KOPT-K1 (cell line): Measurements from ENCODE around the gene ASB3.

Experiments
- H3K27ac ChIP-seq: fragments of 200-600 bp; sonication (generic); 2 replicates; pipeline ENCODE4 v1.5.1; 2016; ENCODE audit warnings: antibody characterized with exemption, mild to moderate bottlenecking, low read depth, low read length; ENCODE audit not compliant: poor library complexity, severe bottlenecking
- H3K36me3 ChIP-seq: fragments of 200-600 bp; sonication (generic); 2 replicates; pipeline ENCODE4 v1.5.1; 2017; ENCODE audit warnings: antibody characterized with exemption, mild to moderate bottlenecking, low read length, moderate library complexity; ENCODE audit not compliant: insufficient read depth
- H3K9me3 ChIP-seq: fragments of 200-600 bp; sonication (generic); 2 replicates; pipeline ENCODE4 v1.5.1; 2017; ENCODE audit warnings: antibody characterized with exemption, low read length, mild to moderate bottlenecking; ENCODE audit not compliant: insufficient read depth, poor library complexity, severe bottlenecking

Gene ASB3

DNA sequence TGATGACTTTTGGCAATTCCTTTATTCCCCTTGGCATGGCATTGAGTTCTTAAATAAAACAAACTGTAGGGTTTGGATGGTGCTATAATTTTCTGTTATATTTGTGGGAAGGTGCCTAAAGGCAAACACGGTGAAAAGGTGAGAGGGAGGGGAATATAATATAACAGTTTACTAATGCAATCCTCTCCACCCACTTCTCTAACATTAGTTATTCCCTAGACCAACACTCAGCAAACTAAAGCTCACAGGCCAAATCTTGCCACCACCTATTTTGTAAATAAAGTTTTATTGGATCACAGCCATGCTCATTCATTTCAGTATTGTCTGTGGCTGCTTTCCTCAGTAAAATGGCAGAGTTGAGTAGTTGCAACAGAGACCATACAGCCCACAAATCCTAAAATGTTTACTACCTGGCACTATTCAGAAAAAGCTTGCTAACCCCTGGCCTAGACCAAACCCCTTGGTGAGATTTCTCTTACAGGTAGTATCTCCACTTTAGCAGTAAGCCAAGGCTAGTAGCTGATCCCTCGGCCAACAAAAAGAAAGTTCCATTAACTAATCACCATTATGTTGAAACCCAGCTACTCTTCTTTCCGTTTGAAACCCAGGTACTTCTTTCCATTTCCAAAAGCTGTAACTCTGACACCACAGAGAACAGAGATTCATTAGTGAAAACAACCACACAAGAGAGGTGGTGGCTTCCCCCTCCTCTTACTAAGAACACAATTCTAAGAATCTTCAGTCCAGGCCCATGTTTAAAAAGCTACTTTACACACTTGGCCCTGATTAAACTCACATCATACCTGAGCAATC lies 155.2 kb downstream of the ASB3 start:
- H3K9me3 ChIP-seq: no peaks in the 10 kb centered on the region
- H3K27ac ChIP-seq: no peak overlapping the region
- H3K36me3 ChIP-seq: no peaks in the 10 kb centered on the region

GRCh38 chr2:53630026-53630606 lies 156.6 kb downstream of the ASB3 start:
- Histone ChIP-seq H3K9me3 (no peaks in the 10 kb centered on the region), H3K27ac (no peak overlapping the region), H3K36me3 (no peaks in the 10 kb centered on the region)

DNA sequence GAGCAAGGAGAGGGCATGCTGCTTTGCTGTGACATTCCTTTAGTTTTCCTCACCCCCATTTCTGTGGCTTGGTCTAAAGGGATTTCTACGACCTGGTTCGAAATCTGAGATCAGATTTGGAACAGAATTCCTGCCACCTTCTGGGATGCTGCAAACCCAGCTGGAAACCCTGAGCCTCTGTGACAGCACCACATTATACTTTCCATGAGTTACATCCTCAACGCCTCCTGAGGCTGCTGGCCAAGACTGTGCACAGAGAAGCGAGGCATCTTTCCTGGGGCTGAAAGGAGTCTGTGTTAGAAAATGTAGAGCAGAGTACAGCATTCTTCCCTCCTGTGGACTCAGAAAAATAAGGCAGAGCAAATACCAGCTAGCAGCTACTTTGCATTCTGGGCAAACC lies 157.3 kb downstream of the ASB3 start:
- Histone ChIP-seq H3K36me3 (no peaks in the 10 kb centered on the region), H3K9me3 (no peaks in the 10 kb centered on the region), H3K27ac (no peak overlapping the region)

GRCh38 chr2:53629001-53629400 lies 157.8 kb downstream of the ASB3 start:
- no peaks in the 10 kb centered on the region for H3K36me3 ChIP-seq
- no peak overlapping the region for H3K27ac ChIP-seq
- no peaks in the 10 kb centered on the region for H3K9me3 ChIP-seq

DNA sequence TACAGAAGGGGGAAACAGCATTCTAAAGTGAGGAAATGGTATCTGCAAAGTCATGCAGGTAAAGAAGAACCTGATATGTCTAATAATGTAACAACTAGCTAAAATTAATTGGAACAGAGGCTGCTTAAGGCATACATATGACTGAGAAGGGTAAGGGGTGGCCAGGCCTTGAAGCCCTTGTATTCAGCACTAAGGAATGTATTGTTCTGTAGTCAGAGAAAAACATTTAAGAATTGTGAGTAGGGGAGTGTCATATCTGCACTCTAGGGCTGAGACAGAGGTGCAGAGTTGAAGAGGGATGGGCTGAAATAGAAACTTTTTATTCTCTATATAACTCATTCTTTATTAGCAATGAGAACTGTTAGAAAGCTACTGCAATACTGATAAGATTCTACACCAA lies 164.6 kb downstream of the ASB3 start:
- no peaks in the 10 kb centered on the region for H3K36me3 ChIP-seq
- H3K27ac ChIP-seq: no peak overlapping the region
- H3K9me3 ChIP-seq: no peaks in the 10 kb centered on the region

DNA sequence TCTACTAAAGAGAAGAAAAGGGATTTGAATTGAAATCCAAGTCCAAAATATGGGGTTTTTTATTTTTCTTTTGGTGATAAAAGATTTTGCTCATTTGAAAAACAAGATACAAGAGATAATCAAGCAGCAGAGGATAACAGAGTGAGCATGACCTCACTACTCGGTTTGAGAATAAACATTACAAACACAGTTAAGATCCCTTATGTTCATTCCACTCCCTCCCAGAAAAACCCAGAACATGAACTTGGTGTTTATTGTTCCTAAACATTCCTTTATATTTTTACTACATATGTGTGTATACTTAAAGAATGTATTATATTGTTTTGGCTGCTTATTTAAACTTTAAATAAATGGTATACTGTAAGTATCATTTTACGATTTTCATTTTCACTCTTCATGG lies 165.8 kb downstream of the ASB3 start:
- H3K36me3 ChIP-seq: no peaks in the 10 kb centered on the region
- no peak overlapping the region for H3K27ac ChIP-seq

More for the DNA sequence above, 165.8 kb downstream of the ASB3 start:
- no peaks in the 10 kb centered on the region for H3K9me3 ChIP-seq
